Endometrium (tissue), 2 donors: Measurements from ENCODE around the gene CNEP1R1.

ENCODE experiments used
- FAIRE-seq: peaks from 2 replicates; lab custom pipeline; 2012; peaks lifted over from hg19 to GRCh38; lab: Jason Lieb, UNC
- donor health status: control.
- donor health status: control.

Gene CNEP1R1

GRCh38 chr16:50065241-50065623, 40.2 kb downstream of the CNEP1R1 start:
- no peak for FAIRE-seq

DNA sequence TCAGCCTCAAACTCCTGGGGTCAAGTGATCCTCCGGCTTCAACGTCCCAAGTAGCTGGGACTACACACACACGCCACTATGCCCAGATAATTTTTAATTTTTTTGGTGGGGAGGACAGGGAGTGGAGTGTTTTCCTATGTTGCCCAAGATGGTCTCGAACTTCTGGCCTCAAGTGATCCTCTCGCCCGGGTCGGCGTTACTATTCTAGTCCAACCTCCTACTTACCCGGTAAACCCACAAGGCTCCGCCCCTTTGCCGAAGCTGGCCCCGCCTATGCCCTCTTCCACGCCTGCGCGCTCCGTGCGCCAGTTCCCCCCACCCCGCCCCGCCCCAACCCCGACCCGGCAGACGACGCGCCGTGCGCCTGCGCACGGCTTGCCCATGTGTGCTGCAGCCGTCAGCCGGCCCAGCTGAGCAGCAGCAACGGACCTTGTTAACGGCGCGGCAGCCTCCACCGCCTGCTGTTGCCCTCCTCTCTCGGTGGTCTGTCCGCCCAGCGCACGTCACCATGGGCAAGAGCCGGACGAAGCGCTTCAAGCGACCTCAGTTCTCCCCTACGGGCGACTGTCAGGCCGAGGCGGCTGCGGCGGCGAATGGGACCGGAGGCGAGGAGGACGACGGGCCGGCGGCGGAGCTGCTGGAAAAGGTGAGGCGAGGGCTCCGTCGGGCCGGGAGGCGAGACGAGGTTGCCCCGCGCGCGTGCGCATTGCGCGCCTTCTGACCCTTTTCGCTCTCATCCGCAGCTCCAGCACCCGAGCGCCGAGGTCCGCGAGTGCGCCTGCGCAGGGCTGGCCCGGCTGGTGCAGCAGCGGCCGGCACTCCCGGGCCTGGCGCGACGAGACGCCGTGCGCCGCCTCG, 40.8 kb downstream of the CNEP1R1 start, which contains the start of gene HEATR3:
Gene HEATR3, plus strand, starts transcription at position 347 of the 858 bp plus-strand sequence. Its CDS starts 162 bp downstream, at position 509.
- no peak for FAIRE-seq

GRCh38 chr16:50066482-50067289, 41.7 kb downstream of the CNEP1R1 start:
- FAIRE-seq, result no peak

DNA sequence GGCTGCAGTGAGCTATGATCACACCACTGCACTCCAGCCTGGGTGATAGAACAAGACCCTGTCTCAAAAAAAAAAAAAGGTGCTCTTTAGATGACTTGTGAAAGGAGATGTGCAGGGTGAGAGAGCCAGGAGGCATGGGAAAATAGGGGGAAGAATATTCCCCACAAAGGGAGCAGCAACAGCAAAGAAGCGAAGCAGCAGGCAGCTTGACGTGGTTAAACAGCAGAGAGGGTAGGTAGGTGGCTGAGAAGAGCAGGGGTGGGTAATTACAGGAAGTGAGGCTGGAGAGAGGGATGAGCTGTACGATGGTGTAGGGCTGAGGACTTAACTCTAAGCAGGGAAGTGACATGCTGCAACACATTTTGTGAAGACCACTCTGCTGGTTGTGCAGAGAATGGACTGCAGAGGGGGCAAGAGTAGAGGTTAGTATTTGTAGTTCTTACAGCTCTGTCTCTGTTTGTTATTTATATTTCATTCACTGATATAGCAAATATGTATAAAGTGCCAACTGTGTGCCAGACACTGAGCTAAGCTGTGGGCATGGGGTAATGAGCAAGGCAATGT, 42.3 kb downstream of the CNEP1R1 start:
- FAIRE-seq, result no peak

GRCh38 chr16:50068550-50068949, 43.5 kb downstream of the CNEP1R1 start:
- FAIRE-seq, result no peak

- FAIRE-seq, result no peak
Observed at GRCh38 chr16:50069060-50069459, 44.0 kb downstream of the CNEP1R1 start.

- FAIRE-seq, result no peak
Observed at GRCh38 chr16:50071075-50071671, 46.1 kb downstream of the CNEP1R1 start.

GRCh38 chr16:50072730-50073129, 47.7 kb downstream of the CNEP1R1 start:
- no peak for FAIRE-seq

GRCh38 chr16:50079397-50080140, 54.5 kb downstream of the CNEP1R1 start:
- FAIRE-seq, result no peak

GRCh38 chr16:50081428-50082018, 56.5 kb downstream of the CNEP1R1 start:
- FAIRE-seq, result no peak

GRCh38 chr16:50083996-50084395, 59.0 kb downstream of the CNEP1R1 start:
- no peak for FAIRE-seq

GRCh38 chr16:50086176-50086575, 61.2 kb downstream of the CNEP1R1 start:
- no peak for FAIRE-seq
